NB4 (cell line): Measurements from ENCODE around the gene CLEC4M.

ENCODE experiments used
- CTCF ChIP-seq: IDR thresholded peaks from one replicate; pipeline ENCODE4 v1.5.1; 2012; ENCODE audit warnings: low read depth, low read length
- MYC ChIP-seq: IDR thresholded peaks from 2 replicates; pipeline ENCODE4 v1.6.1; 2011; ENCODE audit warnings: low read depth, low read length
- POLR2A ChIP-seq: IDR thresholded peaks from 2 replicates; pipeline ENCODE4 v1.6.1; 2011; ENCODE audit warnings: mild to moderate bottlenecking; ENCODE audit not compliant: insufficient read length; ENCODE audit errors: extremely low read depth

- TF ChIP-seq CTCF = no peak
- TF ChIP-seq POLR2A = no peak
- no peak for TF ChIP-seq MYC
Observed at GRCh38 chr19:7788933-7789323, 25.9 kb downstream of the CLEC4M start.
